Coronary artery (tissue), 2 donors: ENCODE data around the gene CIBAR2.

ENCODE experiments used
- DNase-seq: peaks from one replicate; pipeline ENCODE4 v3.0.0-alpha.2; 2017; ENCODE audit warnings: low spot score
- H3K27ac ChIP-seq, 2 donors: fragments of 200-600 bp; sonication (generic); one replicate each; pipeline ENCODE4 v1.5.1; 2016 to 2019
- H3K4me3 ChIP-seq: fragments of 200-600 bp; sonication (generic); 2 replicates; pipeline ENCODE4 v1.5.1; 2016; ENCODE audit warnings: mild to moderate bottlenecking, moderate library complexity
- CTCF ChIP-seq: fragments of 200-600 bp; sonication (generic); IDR thresholded peaks from one replicate; pipeline ENCODE4 v1.5.1; 2019; ENCODE audit warnings: antibody characterized with exemption

The CIBAR2 gene

DNA sequence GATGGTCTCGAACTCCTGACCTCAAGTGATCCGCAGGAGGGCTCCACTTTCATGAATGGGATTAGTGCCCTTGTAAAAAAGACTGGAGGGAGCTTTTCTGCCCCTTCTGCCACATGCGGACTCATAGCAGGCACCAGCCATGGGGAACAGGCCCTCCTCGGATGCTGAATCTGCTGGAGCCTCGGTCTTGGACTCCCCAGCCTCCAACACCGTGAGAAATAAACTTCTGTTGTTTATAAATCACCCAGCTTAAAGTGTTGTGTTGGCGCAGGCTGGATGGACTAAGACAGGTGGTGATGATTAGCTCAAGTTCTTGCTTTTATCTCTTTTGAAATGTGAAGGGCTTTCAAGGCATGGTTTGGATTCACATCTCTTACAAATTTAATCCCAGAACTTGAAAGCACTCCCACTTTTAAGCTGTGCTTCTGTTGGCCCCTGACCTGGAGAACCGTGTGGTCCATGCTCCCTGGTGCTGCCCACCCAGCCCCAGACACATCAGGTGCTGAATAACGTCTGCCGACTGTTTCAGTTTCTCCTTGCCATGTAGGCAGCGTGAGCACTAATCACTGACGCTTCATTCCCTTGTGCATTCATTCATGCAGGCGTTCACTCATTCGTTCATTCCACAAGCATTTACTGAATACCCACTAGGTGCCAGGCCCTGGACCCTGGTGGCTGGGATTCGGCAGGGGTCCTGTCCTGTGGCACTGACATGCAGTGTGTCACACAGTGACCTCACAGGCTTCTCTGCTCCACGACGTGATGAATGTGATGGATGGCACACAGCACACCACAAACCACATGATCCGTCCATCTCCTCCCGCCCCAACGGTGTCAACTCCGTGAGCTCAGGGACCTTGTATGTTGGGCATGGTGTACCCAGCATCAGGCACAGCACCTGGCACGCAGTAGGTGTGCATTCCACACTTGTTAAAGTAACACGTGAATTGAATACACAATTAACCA, 8.9 kb downstream of the CIBAR2 start:
- Histone ChIP-seq H3K4me3 (no peak overlapping the region), H3K27ac (no peak overlapping the region)
- no peak for TF ChIP-seq CTCF
- no peak for DNase-seq

DNA sequence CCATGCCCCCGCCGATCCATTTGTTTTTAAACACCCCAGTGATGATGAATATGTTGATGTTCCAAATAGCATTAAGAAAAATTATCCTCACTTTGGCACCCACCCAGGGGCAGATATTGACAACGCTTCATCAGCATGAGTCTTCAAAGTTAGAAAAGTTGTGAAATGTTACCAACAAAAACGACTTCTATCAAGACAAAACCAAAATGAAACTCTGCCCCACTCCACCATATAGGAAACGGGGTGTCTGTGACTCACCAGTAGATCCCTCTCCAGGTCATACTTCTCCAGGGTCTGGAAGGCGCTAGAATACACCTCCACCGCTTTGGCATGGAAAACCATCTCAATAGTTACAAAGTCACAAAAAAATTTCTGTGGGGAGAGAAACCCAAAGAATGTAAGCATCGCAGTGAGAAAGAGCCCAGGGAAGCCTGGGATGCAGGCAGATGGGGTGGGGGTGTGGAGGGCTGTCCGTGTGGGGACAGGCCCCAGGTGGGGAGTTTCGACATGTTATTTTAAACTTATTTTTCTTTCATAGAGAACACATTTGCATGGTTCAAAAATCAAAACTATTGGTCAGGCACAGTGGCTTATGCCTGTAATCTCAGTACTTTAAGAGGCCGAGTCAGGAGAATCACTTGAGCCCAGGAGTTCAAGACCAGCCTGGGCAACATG, 10.2 kb downstream of the CIBAR2 start:
- Histone ChIP-seq H3K27ac (no peak overlapping the region), H3K4me3 (no peak overlapping the region)
- no peak for TF ChIP-seq CTCF
- no peak for DNase-seq

GRCh38 chr16:85100265-85100664, 12.0 kb downstream of the CIBAR2 start:
- no peak for TF ChIP-seq CTCF
- no peak overlapping the region for H3K4me3 ChIP-seq
- no peak overlapping the region for H3K27ac ChIP-seq
- DNase-seq = no peak

DNA sequence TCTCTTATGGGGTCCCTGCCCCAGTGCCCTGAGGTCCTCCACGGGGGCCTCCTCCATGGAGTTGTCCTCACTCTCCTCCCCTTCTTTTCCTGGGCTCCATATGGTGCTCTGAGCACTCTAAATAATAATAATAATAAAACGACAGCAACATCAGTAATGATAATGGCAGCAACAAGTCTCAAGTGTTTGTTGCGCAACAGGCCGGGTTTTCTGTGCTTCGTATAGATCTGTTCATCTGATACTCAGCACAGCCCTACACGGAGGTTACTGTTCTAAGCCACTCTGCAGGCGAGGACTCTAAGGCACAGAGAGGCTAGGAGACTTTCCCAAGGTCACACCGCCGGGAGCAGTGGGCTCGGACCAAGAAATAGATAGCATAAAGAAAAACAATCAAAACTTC, 13.7 kb downstream of the CIBAR2 start:
- no peak for DNase-seq
- TF ChIP-seq CTCF = no peak
- Histone ChIP-seq H3K27ac (no peak overlapping the region), H3K4me3 (no peak overlapping the region)

DNA sequence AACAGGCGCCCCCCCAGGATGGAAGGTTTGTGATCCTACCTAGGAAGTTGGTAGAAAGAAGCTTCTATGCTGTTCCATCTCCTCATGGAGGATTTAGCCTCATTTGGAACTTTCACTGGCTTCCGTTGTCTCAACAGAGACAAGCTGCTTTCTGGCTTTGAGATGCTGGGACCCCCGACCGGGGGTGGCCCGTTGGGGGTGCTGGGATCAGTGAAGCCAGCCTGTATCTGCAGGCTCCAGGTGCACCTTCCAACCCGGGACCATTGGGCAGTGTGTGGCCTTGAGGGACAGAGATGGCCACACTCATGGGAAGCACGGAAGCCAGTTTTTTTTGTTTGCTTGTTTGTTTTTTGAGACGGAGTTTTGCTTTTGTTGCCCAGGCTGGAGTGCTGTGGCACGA, 15.4 kb downstream of the CIBAR2 start:
- no peak for DNase-seq
- Histone ChIP-seq H3K4me3 (no peak overlapping the region), H3K27ac (no peak overlapping the region)
- TF ChIP-seq CTCF = no peak

GRCh38 chr16:85094812-85095211, 17.5 kb downstream of the CIBAR2 start:
- no peak for DNase-seq
- Histone ChIP-seq H3K27ac (no peak overlapping the region), H3K4me3 (no peak overlapping the region)
- TF ChIP-seq CTCF = no peak
